LNCaP clone FGC (cell line): Measurements from ENCODE around the gene RGS6.
A peak's percentile ranks its signal among the peaks of the same experiment; 100 is the strongest.

Experiments used
- DNase-seq: peaks from one replicate; pipeline ENCODE4 v3.0.0-alpha.2; 2011; ENCODE audit warnings: low read depth
- H3K4me3 ChIP-seq: 2 replicates; pipeline ENCODE4 v1.5.1; 2011; ENCODE audit warnings: mild to moderate bottlenecking, low read depth, low read length, control low read depth
- CTCF ChIP-seq: IDR thresholded peaks from 2 replicates; pipeline ENCODE4 v1.5.1; 2012; ENCODE audit warnings: mild to moderate bottlenecking; ENCODE audit not compliant: control insufficient read depth, insufficient read depth; ENCODE audit errors: extremely low read depth

RGS6 gene

GRCh38 chr14:72182708-72183432, 250.6 kb downstream of the RGS6 start:
- TF ChIP-seq CTCF = no peak
- H3K4me3 ChIP-seq = no peak overlapping the region
- no peak for DNase-seq

DNA sequence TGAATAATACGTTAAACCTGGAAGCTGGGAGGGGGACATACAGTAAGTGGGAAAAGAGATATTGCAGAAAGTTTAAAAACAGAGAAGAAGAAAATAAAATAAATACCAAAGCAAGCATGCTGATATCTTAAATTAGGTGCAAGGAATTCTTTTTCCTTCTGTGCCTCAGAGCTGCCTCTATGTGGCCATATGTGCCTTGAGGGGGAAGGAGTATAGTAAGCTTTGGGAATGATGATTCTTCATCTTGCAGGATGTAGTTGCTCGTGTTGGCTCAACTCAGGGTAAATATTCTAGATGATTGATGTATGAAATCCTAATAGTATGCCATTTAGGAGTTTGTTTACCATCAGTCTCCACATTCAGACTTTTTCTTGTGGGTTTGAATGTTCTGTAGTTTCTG, 251.4 kb downstream of the RGS6 start:
- H3K4me3 ChIP-seq = no peak overlapping the region
- no peak; the same call in 1 of the 2 replicates for TF ChIP-seq CTCF
- no peak for DNase-seq

DNA sequence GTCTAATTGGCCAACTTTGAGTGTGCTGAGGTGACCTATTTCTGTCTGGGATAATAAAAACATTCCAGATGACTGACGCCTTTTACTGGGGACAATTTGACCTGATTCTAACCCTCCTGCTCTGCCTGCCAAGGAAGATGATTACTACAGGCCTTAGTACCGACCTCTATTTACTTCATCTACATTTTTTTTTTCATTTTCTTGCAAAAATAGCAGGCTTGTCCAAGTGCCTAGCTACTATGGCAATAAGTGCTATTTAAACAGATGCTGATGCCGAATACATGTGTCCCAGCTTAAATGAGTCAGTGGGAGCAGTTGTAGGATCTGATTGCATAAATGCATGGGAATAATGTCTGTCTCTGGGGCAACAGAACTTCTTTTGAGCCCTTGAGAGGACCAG, 254.3 kb downstream of the RGS6 start:
- no peak overlapping the region for H3K4me3 ChIP-seq
- TF ChIP-seq CTCF = no peak
- DNase-seq = peak; percentile 72

- DNase-seq = no peak
- no peak for TF ChIP-seq CTCF
- no peak overlapping the region for H3K4me3 ChIP-seq
Observed at GRCh38 chr14:72196237-72197015, 264.2 kb downstream of the RGS6 start.

DNA sequence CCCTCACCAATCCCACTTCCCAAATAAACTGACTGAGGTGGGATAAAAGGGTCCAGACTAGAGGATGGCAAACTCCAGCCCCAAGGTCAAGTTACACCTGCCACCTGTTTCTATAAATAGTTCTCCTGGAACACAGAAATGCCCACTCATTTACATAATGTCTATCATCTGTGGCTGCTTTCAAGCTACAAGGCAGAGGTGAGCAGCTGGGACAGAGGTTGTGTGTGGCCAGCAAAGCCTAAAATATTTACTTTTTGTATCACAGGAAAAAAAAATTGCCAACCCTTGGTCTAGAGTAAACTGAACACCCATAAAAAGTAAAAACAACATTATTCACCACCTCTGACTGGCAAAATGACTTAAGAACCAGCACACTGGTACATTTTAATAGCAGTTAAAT, 269.4 kb downstream of the RGS6 start:
- no peak for TF ChIP-seq CTCF
- no peak for DNase-seq
- no peak overlapping the region for H3K4me3 ChIP-seq

GRCh38 chr14:72213424-72213823, 281.2 kb downstream of the RGS6 start:
- no peak for TF ChIP-seq CTCF
- no peak for DNase-seq
- no peak overlapping the region for H3K4me3 ChIP-seq
